ENCODE measurements around the gene SRP14.

Gene SRP14

GRCh38 chr15:39990706-39991105 is 48.3 kb downstream of the SRP14 start:
- no peak for DNase-seq (ENCODE audit: low spot score)
- TF ChIP-seq, protein P1, sequence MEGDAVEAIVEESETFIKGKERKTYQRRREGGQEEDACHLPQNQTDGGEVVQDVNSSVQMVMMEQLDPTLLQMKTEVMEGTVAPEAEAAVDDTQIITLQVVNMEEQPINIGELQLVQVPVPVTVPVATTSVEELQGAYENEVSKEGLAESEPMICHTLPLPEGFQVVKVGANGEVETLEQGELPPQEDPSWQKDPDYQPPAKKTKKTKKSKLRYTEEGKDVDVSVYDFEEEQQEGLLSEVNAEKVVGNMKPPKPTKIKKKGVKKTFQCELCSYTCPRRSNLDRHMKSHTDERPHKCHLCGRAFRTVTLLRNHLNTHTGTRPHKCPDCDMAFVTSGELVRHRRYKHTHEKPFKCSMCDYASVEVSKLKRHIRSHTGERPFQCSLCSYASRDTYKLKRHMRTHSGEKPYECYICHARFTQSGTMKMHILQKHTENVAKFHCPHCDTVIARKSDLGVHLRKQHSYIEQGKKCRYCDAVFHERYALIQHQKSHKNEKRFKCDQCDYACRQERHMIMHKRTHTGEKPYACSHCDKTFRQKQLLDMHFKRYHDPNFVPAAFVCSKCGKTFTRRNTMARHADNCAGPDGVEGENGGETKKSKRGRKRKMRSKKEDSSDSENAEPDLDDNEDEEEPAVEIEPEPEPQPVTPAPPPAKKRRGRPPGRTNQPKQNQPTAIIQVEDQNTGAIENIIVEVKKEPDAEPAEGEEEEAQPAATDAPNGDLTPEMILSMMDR (IDR thresholded peaks at IDR 0.05; ENCODE audit: extremely low read depth, insufficient read depth, missing control alignments) = no peak
- in situ Hi-C loops (cut with MboI; ENCODE audit: low pct_unique_long_range_greater_than_20kb, low sequenced_read_pairs, unreplicated experiment) = no loop called here

DNA sequence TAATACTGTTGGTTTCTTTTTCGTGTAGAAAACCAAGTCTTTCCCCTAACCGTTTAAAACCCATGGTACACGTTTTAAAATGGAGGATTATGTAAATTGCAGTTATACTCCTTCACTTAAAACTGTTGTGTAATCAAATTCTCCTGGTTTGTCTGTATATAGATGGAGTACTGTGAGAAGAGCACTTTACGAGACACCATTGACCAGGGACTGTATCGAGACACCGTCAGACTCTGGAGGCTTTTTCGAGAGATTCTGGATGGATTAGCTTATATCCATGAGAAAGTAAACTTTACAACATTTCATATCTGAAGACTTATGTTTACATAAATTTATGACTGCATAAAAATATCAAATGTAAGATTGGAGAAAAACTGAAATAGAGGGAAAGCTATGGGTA is 51.2 kb downstream of the SRP14 start:
- TF ChIP-seq, protein P1 (IDR thresholded peaks at IDR 0.05; ENCODE audit: extremely low read depth, insufficient read depth, missing control alignments) = no peak
- no peak for DNase-seq (ENCODE audit: low spot score)
- in situ Hi-C loops (cut with MboI; ENCODE audit: low pct_unique_long_range_greater_than_20kb, low sequenced_read_pairs, unreplicated experiment) = no loop called here

Measured in GM13977 (cell line).